Suppressor macrophage (primary cell): ENCODE measurements around the gene ATXN1.

ENCODE experiments used
- DNase-seq, 4 experiments: peaks; one replicate each; pipeline ENCODE4 v3.0.0-alpha.2; 2020 to 2022

The ATXN1 gene

DNA sequence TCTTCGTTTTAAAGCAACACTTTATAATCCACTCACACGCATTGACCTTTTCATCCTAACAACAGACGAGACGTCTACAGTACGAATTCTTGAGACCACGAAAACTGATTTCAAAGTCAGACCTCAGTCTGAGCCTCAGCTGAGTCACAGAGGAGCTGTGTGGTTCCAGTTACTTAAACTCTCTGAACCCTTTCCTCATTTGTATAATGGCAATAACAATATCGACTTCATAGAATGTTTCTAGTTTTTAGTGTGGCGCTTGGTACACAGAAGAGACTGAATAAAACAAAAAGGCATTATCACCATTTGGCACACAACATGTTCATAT lies 236.9 kb downstream of the ATXN1 start:
- no peak for DNase-seq

GRCh38 chr6:16523606-16524379 lies 237.5 kb downstream of the ATXN1 start:
- no peak for DNase-seq

- no peak for DNase-seq
Measured at GRCh38 chr6:16522937-16523336, 238.3 kb downstream of the ATXN1 start.

DNA sequence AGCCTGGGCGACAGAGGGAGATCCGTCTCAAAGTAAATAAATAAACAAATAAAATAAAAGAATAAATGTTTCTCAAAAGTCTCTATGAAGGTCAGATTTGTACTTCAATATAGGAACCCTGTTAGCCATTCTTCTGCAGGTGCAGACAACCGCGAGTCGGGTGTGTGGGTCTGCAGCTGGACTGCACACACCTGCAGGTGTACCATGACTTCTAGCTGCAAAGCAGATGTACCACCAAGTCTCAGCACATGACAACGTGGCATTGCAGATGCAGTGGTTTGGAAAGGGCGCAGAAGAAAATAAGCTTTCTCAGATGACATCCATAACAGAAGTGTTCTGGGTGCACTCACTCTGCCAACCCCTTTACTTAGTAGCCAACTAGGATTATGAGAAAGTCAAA lies 239.7 kb downstream of the ATXN1 start:
- no peak for DNase-seq

DNA sequence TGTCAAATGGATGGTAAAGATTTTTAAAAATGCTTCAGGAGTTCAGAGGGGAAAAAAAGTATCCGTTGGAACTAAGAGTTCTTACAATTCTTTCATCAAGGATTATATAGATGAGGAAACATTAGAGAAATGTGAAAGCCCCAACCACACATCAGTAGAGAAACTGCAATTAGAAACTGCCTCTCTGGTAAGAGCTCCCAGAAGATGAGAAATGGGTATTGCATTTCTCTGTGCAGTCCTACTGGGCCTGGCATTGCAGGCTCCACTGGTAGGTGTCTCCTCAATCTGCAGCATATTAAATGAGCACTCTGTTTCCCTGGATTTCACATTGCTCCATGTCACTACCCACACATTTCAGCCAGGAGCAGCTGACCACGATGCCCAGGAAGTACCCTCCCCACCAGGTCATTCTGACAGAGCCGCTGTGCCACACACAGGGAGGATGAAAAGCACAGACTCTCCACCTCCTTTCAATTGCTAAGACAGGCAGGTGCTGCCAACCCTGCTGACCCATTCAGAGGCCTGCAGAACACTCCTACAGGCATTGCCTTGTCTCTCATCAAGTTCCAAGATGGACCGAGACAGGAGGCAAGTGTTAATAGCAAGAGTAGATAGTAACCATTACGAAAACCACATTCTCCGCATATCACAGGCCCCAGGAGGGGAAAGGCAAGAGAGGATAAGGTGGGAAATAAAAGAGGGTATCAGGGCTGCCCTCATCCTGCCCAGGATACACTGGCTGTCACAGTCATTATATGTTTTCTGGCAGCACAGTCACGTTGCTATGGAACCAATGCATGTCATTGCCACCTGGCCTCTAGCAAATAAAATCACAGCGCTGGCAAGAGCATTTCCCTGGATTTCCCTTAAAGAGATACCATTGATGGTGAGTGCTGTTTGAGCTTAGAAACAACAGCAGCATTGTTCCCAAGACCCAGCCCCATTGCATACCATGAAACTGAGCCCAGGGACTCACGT lies 241.7 kb downstream of the ATXN1 start:
- DNase-seq: no peak

GRCh38 chr6:16518265-16518664 lies 243.0 kb downstream of the ATXN1 start:
- DNase-seq: no peak

DNA sequence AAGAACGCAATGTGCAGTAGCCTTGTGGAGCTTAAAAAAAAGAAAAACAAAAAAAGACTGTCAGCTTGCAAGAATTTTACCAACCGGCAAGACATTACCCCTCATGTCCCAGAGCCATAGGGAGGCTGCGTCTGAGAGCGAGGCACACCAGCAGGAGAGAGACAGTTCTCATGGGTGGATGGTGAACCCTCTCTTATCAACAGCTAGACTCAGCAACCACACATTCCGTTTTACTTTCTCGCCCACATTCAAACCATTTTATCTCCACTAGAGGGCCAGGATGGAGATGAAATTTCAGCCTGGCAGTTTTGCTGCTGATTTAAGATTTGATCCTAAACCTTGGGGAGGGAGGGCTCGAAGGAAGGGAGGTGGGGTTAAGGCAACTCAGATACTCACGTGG lies 247.0 kb downstream of the ATXN1 start:
- DNase-seq: peak; percentile 48 to 62 (median 52)

- no peak for DNase-seq
Measured at GRCh38 chr6:16512544-16513290, 248.5 kb downstream of the ATXN1 start.

GRCh38 chr6:16511723-16512489 lies 249.4 kb downstream of the ATXN1 start:
- DNase-seq: peak in 2 of 4 experiments; percentile 40 to 45

DNA sequence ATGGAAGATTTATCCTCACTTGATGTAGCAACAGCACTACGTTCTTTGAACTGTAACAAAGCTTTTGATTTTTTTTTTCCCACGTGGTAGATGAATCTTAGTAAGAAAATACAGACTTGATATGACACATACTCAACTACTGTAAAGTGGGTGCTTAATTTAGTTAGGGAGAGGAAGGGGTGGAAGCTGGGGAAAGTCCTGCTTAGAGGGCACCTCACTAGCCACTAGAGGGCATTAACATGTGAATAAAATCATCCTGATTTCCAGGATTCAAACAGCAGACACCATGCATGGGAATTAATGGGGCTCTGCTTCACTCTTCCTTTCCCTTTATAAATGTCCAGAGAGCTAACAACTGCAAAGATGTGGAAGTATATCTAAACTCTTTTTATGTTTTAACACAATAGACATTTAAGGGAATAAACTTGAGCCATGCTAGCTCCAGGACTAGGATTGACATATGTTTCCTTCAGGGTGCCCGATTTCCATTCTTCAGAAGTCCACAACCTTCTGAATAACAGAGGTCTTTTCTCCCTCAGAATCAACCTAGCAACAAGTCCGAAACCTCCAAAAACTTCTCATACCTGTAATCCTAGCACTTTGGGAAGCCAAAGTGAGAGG lies 250.1 kb downstream of the ATXN1 start:
- DNase-seq: peak; percentile 40 to 73 (median 56)

GRCh38 chr6:16510245-16510644 lies 251.0 kb downstream of the ATXN1 start:
- no peak for DNase-seq

DNA sequence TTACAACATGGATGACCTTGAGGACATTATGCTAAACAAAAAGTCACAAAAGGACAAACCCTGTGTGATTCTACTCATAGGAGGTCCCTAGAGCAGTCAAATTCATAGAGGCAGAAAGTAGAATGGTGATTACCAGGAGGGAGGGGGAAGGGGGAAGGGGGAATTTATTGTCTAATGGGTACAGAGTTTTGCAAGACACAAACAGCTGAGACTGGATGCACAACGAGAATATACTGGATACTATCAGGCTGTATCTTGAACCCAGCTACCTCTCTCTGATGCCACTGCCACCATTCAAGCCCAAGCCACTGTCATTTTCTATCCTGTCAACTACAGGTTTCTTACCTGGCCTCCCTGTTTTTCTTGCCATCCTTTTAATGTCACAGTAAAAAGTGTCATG lies 252.3 kb downstream of the ATXN1 start:
- no peak for DNase-seq

GRCh38 chr6:16505711-16506357 lies 255.4 kb downstream of the ATXN1 start:
- DNase-seq: peak in 3 of 4 experiments; percentile 35 to 73 (median 68)

GRCh38 chr6:16504609-16505008 lies 256.7 kb downstream of the ATXN1 start:
- DNase-seq: no peak

- peak in 1 of 4 experiments; percentile 18 for DNase-seq
Measured at GRCh38 chr6:16503970-16504415, 257.3 kb downstream of the ATXN1 start.

GRCh38 chr6:16503241-16503775 lies 258.0 kb downstream of the ATXN1 start:
- DNase-seq: no peak

DNA sequence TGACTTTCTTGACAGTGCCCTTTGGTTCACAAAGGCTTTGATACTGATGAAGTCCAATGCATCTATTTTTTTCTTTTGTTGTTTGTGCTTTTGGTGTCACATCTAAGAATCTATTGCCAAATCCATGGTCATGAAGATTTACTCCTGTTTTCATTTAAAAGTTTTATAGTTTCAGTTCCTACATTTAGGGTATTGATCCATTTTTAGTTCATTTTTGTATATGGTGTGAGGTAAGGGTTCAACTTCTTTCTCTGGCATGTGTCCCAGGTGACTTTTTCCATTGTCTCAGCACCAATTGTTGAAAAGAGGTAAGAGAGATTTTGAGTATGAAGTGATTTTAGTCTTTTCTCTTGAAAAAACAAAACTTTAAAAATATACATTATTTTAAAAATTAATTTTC lies 262.3 kb downstream of the ATXN1 start:
- no peak for DNase-seq

GRCh38 chr6:16498237-16498636 lies 263.0 kb downstream of the ATXN1 start:
- DNase-seq: no peak

DNA sequence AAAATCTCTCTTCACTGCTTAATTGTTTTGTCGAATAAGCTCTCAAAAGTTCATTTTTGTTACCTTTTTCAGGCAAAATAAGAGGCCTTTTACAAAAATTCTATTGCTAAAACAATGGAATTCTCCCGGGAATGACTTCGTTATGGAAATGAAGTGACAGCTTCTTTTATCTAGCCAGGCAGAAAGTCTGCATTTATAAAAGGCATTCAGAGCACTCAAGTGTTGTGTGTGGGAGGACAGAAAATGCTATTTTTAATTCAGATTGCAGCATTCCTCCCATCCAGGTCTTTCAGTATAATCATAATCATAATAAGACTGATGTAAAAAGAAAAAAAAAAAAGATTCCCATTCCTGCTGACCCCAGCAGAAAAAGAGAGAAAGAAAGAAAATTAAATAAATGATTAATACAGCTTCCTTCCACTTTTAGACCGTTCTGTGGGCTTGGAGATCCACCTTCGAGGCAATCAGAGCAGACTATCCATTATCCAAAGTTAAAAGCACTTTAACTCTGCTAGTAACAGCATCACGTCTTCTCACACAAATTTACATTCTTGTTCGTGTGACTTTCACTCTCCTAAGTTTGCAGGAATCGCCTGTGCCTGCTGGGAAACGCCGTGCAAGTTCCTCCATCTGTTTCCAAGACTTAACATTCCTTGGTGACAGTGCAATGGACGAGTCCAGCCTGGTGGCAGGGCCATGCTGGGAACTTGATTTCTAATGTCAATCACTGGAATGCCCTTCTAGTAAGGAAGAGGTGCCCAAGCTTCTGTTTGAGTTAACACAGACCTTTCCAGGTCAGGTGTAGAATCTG lies 264.1 kb downstream of the ATXN1 start:
- no peak for DNase-seq

DNA sequence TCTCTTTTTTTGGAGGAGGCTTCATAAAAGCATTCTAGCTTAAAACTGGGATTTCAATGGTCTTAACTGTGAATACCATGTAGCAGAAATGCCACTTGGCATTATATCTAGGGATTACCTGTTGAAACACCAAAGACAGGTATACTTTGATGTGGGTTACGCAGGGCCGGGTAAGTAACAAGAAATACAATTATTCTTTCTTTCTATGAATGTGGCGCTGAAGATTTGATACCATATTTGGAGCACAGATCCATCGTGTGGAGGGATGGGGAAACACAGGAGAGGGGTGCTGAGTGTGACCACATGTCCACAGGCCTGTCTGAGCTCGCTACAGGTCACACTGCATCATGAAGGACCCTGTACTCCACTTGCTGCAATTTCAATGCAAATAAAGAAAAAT lies 265.1 kb downstream of the ATXN1 start:
- no peak for DNase-seq
